ENCODE data around the gene ZBTB16.

Gene ZBTB16

GRCh38 chr11:114273071-114273470 is 213.6 kb downstream of the ZBTB16 start:
- DNase-seq: no peak

- DNase-seq: no peak
Measured at GRCh38 chr11:114273890-114274635, 214.6 kb downstream of the ZBTB16 start.

GRCh38 chr11:114274637-114275036 is 215.1 kb downstream of the ZBTB16 start:
- no peak for DNase-seq

- DNase-seq: no peak
Measured at GRCh38 chr11:114275280-114275679, 215.8 kb downstream of the ZBTB16 start.

- no peak for DNase-seq
Measured at GRCh38 chr11:114276077-114276476, 216.6 kb downstream of the ZBTB16 start.

GRCh38 chr11:114277637-114278341 is 218.3 kb downstream of the ZBTB16 start:
- DNase-seq: no peak

- DNase-seq: no peak
Measured at GRCh38 chr11:114278342-114279065, 219.0 kb downstream of the ZBTB16 start.

- no peak for DNase-seq
Measured at GRCh38 chr11:114279792-114280546, 220.5 kb downstream of the ZBTB16 start.

- DNase-seq: no peak
Measured at GRCh38 chr11:114280696-114281095, 221.2 kb downstream of the ZBTB16 start.

- DNase-seq: no peak
Measured at GRCh38 chr11:114281388-114281956, 222.0 kb downstream of the ZBTB16 start.

GRCh38 chr11:114282488-114282887 is 223.0 kb downstream of the ZBTB16 start:
- DNase-seq: no peak

GRCh38 chr11:114283422-114283821 is 223.9 kb downstream of the ZBTB16 start:
- DNase-seq: no peak

GRCh38 chr11:114284021-114284420 is 224.5 kb downstream of the ZBTB16 start:
- DNase-seq: no peak

GRCh38 chr11:114284914-114285313 is 225.4 kb downstream of the ZBTB16 start:
- DNase-seq: no peak

GRCh38 chr11:114285599-114285998 is 226.1 kb downstream of the ZBTB16 start:
- DNase-seq: no peak

- DNase-seq: no peak
Measured at GRCh38 chr11:114286229-114286628, 226.7 kb downstream of the ZBTB16 start.

- no peak for DNase-seq
Measured at GRCh38 chr11:114287154-114287553, 227.6 kb downstream of the ZBTB16 start.

GRCh38 chr11:114288136-114288535 is 228.6 kb downstream of the ZBTB16 start:
- no peak for DNase-seq

- DNase-seq: no peak
Measured at GRCh38 chr11:114289779-114290178, 230.3 kb downstream of the ZBTB16 start.

GRCh38 chr11:114290503-114291235 is 231.2 kb downstream of the ZBTB16 start:
- DNase-seq: no peak

- DNase-seq: no peak
Measured at GRCh38 chr11:114291381-114291780, 231.9 kb downstream of the ZBTB16 start.

Data from MV-4-11 (cell line).